ENCODE measurements around the gene DDX60.
"Not testable (repeated sequence)": the region's sequence is repeated elsewhere in the genome, so short reads cannot be mapped to it uniquely, and the experiment has no call there.

Gene DDX60

GRCh38 chr4:168318266-168318895 lies at the start of gene DDX60:
Gene DDX60 (minus strand): TSS chr4:168318752. CDS start chr4:168311259, 7,493 bp downstream.
- DNase-seq (ENCODE audit: low read depth in 2 of 2): peak; percentile 70 to 72

- no peak for DNase-seq (ENCODE audit: low read depth in 2 of 2)
Observed at GRCh38 chr4:168367065-168367464, 48.5 kb upstream of the DDX60 start.

- DNase-seq (ENCODE audit: low read depth in 2 of 2): no peak
Observed at GRCh38 chr4:168362025-168362401, 43.5 kb upstream of the DDX60 start.

GRCh38 chr4:168361365-168362024 lies 42.9 kb upstream of the DDX60 start:
- no peak for DNase-seq (ENCODE audit: low read depth in 2 of 2)

- DNase-seq (ENCODE audit: low read depth in 2 of 2): no peak
Observed at GRCh38 chr4:168360271-168360670, 41.7 kb upstream of the DDX60 start.

GRCh38 chr4:168357941-168358340 lies 39.4 kb upstream of the DDX60 start:
- no peak for DNase-seq (ENCODE audit: low read depth in 2 of 2)

GRCh38 chr4:168353746-168354145 lies 35.2 kb upstream of the DDX60 start:
- no peak for DNase-seq (ENCODE audit: low read depth in 2 of 2)

- DNase-seq (ENCODE audit: low read depth in 2 of 2): no peak
Observed at GRCh38 chr4:168337550-168337940, 19.0 kb upstream of the DDX60 start.

- DNase-seq (ENCODE audit: low read depth in 2 of 2): no peak
Observed at GRCh38 chr4:168336837-168337549, 18.4 kb upstream of the DDX60 start.

- DNase-seq (ENCODE audit: low read depth in 2 of 2): no peak
Observed at GRCh38 chr4:168335621-168336020, 17.1 kb upstream of the DDX60 start.

GRCh38 chr4:168334053-168334452 lies 15.5 kb upstream of the DDX60 start:
- no peak for DNase-seq (ENCODE audit: low read depth in 2 of 2)

- not testable (repeated sequence) for DNase-seq (ENCODE audit: low read depth in 2 of 2)
Observed at GRCh38 chr4:168330575-168330974, 12.0 kb upstream of the DDX60 start.

GRCh38 chr4:168325591-168325990 lies 7.0 kb upstream of the DDX60 start:
- DNase-seq (ENCODE audit: low read depth in 2 of 2): no peak

GRCh38 chr4:168321006-168321405 lies 2.5 kb upstream of the DDX60 start:
- DNase-seq (ENCODE audit: low read depth in 2 of 2): no peak

- no peak for DNase-seq (ENCODE audit: low read depth in 2 of 2)
Observed at GRCh38 chr4:168319486-168320019, 1.0 kb upstream of the DDX60 start.

- no peak for DNase-seq (ENCODE audit: low read depth in 2 of 2)
Observed at GRCh38 chr4:168317621-168318020, 931 bp downstream of the DDX60 start.

GRCh38 chr4:168309781-168310180 lies 8.8 kb downstream of the DDX60 start:
- DNase-seq (ENCODE audit: low read depth in 2 of 2): no peak

- no peak for DNase-seq (ENCODE audit: low read depth in 2 of 2)
Observed at GRCh38 chr4:168308912-168309311, 9.6 kb downstream of the DDX60 start.

GRCh38 chr4:168306476-168306875 lies 12.1 kb downstream of the DDX60 start:
- no peak for DNase-seq (ENCODE audit: low read depth in 2 of 2)

- no peak for DNase-seq (ENCODE audit: low read depth in 2 of 2)
Observed at GRCh38 chr4:168304744-168305459, 13.7 kb downstream of the DDX60 start.

- not testable (repeated sequence) for DNase-seq (ENCODE audit: low read depth in 2 of 2)
Observed at GRCh38 chr4:168303430-168303829, 15.1 kb downstream of the DDX60 start.

- DNase-seq (ENCODE audit: low read depth in 2 of 2): no peak
Observed at GRCh38 chr4:168293386-168293975, 25.1 kb downstream of the DDX60 start.
